Right ventricle myocardium superior (tissue), 1 donor: ENCODE measurements around the gene KRTAP10-2. TPM values are rescaled to one million over a fixed set of nuclear protein-coding genes. Genes with fewer than 3 reads are reported as not detected.
A peak's percentile ranks its signal among the peaks of the same experiment; 100 is the strongest.

ENCODE experiments used
- ATAC-seq: fragments of 200-7000 bp; cut with Tn5 transposase; one replicate; pipeline ENCODE4 v1.9.1; 2020; ENCODE audit warnings: mild to moderate bottlenecking; ENCODE audit not compliant: poor library complexity
- DNase-seq: peaks from one replicate; pipeline ENCODE4 v3.0.0-alpha.2; 2020
- intact Hi-C: fragments of 100-400 bp; cut with DNase I; formaldehyde crosslinking; loops from one replicate; pipeline ENCODE4 v1.11.2; 2022
- total RNA-seq: library from RNA; stranded (reverse); fragmentation: NEBNext Ultra II Directional; extraction: Animal tissue kit (Norgen Biotek cat#: 25700); gene quantifications from one replicate; pipeline ENCODE4 v1.2.1, GENCODE V29; 2021
- donor health status: DM: no; HTN: yes; CAD: no; lungs with severe emphysema.

The KRTAP10-2 gene
- total RNA-seq, 1 donor from 2014 or later, result not detected

DNA sequence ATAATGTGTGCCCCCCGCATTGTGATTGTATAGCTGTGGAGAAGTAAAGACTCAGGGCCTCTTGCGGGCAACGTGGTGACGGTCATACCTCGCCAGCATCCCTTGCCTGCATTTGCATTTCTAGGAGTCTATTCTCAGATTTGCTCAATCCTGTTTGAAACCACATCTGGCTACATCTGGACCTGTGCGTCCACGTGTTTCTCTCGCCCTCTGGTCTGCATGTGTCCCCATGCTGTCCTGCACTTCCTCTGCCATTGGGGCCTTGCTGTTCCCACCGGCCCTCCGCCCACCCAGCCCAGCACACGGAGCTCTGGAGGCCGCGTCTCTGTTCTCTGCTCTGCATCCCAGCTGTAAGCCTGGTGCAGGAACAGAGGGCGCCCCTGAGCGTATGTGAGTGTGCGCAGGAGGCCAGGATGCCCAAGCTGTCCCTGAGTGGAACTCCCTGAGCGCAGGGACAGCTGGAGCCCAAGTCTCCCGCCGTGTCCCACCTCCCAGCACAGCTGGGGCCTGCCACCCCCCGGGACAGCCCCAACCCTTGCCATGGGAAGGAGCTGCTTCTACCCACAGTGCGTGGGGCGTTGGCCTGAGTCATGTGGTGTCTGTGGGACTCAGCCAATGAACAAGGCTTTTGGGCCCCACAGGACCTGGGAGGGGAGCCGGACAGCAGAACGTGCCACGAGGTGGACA, 1.6 kb downstream of the KRTAP10-2 start:
- no peak for ATAC-seq
- no peak for DNase-seq
- intact Hi-C loops, result no loop called here

DNA sequence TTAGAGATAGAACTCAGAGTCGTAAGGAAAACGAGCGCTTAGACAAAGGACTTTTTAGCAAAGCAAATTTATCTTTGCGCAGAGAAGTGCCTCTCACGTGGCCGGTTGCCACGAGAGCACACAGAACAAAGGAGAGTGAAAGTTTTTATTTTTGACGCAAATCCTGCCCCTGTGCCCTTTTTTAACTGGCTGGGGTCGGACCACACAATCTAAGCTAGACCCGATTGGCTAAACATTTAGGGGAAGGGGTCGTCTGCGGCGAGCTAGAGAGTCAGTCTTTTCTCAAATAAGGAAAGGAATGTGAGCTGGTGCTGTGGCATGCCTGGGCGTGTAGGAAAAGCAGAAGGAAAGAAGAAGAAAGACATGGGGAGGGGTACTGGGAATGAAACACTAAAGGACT, 2.4 kb downstream of the KRTAP10-2 start:
- intact Hi-C loops, result no loop called here
- no peak for DNase-seq
- no peak for ATAC-seq

- DNase-seq (no peak), ATAC-seq (no peak)
- intact Hi-C loops, result no loop called here
These were observed 2.9 kb downstream of the KRTAP10-2 start for GRCh38 chr21:44548381-44548780.

GRCh38 chr21:44547656-44548331, 3.5 kb downstream of the KRTAP10-2 start:
- intact Hi-C loops, result no loop called here
- ATAC-seq (no peak), DNase-seq (no peak)

GRCh38 chr21:44544566-44544965, 6.7 kb downstream of the KRTAP10-2 start:
- DNase-seq (no peak), ATAC-seq (no peak)
- intact Hi-C loops, result no loop called here

DNA sequence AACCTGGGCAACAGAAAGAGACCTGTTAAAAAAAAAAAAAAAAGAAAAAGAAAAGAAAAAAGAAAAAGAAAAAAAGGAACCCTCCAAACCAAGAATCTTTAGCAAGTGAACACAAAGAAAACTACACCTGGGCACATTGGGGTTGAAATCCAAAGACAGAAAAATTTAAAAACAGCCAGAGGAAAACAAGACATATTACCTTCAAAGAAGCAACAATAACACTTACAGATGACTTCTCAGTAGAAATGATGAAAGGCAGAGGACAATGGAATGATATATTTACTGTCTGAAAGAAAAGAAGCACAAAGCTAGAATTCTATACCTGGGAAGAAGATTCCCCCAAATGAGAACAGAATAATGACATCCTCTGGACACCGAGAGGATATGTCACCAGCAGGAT, 8.6 kb downstream of the KRTAP10-2 start:
- ATAC-seq (no peak), DNase-seq (no peak)
- intact Hi-C loops, result no loop called here

DNA sequence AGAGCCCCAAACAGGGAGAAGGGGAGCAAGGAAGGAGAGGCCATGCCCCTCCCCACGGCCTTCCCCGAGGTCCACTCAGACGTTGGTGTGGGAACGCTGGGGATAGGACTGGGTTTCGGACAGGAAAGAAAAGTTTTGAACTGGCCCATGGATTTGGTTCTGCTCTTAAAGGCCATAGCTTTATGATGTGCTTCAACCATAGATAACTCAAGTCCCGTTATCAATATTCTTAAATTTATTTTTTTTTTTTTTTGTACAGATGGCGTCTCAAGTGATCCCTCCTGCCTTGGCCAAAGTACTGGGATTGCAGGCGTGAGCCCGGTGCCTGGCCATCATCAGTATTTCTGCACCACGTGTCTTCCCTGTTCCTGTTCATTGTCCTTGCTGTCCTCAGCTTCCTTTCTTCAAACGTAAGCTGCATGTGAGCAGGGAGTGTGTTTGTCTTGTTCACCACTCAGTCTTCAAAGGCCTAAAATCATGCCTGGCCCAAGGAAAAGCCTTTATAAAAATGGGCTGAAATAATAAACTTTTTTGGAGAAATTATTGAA, 10.5 kb downstream of the KRTAP10-2 start:
- intact Hi-C loops, result no loop called here
- ATAC-seq (no peak), DNase-seq (no peak)

DNA sequence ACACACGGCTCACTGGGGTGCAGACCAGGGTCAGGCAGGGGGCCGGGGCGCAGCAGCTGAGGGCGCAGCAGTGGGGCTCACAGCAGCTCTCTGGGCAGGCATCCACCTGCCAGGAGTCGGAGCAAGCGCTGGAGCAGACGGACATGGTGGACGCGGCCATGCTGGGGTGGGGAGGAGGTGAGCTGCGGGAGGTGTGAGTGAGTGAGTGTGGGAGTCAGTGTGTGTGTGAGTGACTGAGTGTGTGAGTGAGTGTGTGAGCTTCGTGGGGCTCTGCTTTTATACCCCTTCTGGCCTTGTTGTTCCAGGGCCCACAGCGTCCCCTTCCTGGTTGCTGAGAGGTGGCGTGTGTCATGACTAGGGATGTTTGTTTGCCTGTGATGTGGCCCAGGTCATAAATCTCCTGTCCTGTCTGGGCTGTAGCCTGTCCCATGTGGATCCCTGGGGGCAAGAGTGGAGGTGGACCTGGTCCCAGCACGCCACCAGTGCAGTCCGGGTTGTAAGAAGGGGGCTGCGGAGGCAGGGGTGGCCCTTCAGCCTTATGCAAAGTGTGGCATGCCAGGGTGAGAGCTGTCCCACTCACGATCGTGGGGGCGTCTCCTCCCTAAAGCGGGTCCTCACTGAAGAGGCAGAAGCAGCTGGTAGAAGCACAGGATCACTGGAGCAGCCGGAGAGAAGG, 11.2 kb downstream of the KRTAP10-2 start, which contains the start of gene KRTAP10-1:
Gene KRTAP10-1, minus strand, starts transcription at position 205 of the 676 bp plus-strand sequence. Its CDS starts 45 bp downstream, at position 160.
- no peak for ATAC-seq
- peak; percentile 32 for DNase-seq
- intact Hi-C loops, result no loop called here

GRCh38 chr21:44539046-44539445, 12.3 kb downstream of the KRTAP10-2 start:
- intact Hi-C loops, result no loop called here
- no peak for DNase-seq
- ATAC-seq, result no peak

DNA sequence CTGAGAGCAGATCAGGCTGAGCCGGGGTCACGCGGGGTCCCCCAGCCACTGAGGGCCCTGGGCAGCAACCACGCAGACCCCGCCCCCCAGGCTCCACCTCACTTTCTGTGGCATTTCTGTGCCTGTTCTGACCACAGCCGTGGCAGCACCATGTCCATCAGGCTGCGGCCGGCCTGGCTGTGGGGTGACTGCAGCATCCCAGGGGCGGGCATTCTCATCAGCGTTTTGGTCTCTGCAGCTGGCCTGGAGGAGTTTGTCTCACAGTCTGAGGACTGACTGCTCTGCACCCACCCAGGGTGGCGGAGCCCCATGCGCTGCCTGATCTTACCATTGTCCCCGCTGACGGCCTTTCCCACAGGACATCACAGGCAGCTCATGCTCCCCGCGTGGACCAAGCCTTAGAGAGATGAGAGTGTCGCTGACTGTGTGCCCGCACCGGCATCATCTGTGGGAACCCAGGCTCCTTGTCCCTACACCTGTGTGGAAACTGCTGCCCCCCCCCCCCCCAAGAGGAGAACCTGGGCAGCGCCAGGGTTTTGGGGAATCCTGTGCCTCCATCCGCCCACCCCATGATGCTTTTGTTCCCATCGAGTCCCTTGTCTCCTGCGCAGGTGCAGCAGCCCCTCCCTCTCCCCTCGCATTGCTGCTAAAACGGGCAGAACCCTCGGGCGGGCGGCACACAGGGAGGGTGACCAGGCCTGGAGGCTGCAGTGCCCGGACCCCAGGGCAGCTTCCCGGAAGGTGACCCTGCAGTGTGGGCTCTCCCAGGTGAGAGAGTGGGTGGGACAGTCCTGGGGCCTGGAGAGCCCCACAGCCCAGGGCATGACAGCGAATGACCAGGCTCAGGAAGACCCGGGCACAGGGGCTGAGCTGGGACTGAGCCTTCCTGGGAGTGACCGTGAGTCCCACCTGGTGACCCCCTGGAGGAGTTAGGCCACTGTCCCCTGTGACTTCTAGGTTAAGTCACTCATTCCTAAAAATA, 13.1 kb downstream of the KRTAP10-2 start:
- intact Hi-C loops, result no loop called here
- ATAC-seq, result no peak

GRCh38 chr21:44535963-44536362, 15.3 kb downstream of the KRTAP10-2 start:
- intact Hi-C loops, result no loop called here
- no peak for ATAC-seq

More for the DNA sequence above, 13.1 kb downstream of the KRTAP10-2 start:
- DNase-seq, result peak; percentile 26

DNA sequence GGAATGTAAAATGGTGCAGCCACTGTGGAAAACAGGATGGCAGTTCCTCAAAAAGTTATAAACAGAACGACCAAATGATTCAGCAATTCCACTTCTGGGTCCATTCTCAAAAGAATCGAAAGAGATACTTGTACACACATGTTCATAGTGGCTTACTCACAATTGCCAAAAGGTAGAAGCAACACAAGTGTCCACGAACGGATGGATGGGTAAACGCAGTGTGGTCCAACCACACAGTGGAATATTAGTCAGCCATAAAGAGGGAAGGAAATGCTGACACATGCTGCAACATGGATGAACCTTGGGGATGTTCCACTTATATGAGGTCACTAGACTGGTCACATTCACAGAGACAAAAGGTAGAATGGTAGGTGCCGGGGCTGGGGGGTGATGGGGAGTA, 16.6 kb downstream of the KRTAP10-2 start:
- DNase-seq (peak; percentile 27), ATAC-seq (no peak)
- intact Hi-C loops, result no loop called here

More at GRCh38 chr21:44535963-44536362, 15.3 kb downstream of the KRTAP10-2 start:
- peak; percentile 25 for DNase-seq

DNA sequence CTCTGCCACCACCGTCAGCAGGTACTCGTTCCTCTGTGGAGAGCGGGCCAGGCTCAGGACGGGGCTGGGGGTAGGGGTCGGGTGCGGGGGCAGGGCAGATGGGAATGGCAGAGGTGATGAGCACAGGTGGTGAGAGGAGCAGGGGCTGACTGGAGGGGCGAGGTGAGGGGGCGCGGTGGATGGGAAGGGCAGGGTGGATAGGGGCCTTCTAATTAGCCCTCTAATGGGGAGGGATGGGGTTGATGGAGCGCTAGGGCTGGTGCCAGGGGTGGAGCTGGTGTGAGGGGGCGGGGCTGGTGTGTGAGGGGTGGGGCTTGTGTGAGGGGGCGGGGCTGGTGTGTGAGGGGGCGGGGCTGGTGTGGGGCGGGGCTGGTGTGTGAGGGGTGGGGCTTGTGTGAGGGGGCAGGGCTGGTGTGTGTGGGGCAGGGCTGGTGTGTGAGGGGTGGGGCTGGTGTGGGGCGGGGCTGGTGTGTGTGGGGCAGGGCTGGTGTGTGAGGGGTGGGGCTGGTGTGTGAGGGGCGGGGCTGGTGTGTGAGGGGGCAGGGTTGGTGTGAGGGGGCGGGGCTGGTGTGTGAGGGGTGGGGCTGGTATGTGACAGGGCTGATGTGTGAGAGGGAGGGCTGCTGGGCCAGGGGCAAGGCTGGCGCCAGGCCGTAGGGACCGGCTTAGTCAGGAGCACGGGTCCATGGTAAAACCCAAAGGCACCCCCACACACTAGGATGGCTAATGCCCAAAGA, 17.2 kb downstream of the KRTAP10-2 start:
- no peak for ATAC-seq
- intact Hi-C loops, result no loop called here
- DNase-seq, result no peak

GRCh38 chr21:44533121-44533890, 18.0 kb downstream of the KRTAP10-2 start:
- intact Hi-C loops, result no loop called here
- DNase-seq, result peak; percentile 38

GRCh38 chr21:44532712-44533111, 18.6 kb downstream of the KRTAP10-2 start:
- no peak for DNase-seq
- intact Hi-C loops, result no loop called here
- no peak for ATAC-seq

More at GRCh38 chr21:44533121-44533890, 18.0 kb downstream of the KRTAP10-2 start:
- no peak for ATAC-seq

GRCh38 chr21:44531606-44532564, 19.4 kb downstream of the KRTAP10-2 start:
- peak; percentile 25 for DNase-seq
- no peak for ATAC-seq
- intact Hi-C loops, result no loop called here
